Calu3 (cell line): ENCODE measurements around the gene TRIO. TPM values are rescaled to one million over a fixed set of nuclear protein-coding genes. Genes with fewer than 3 reads are reported as not detected.

Experiments used
- BruUV-seq: library from RNA; stranded (reverse); fragments of 400-500 nt; replicated peaks from 2 replicates; lab custom pipeline; 2021; lab: Mats Ljungman, UMichigan
- CTCF ChIA-PET: fragments of 300-600 bp; sonication (Branson Sonifier 250); formaldehyde crosslinking; loops from one replicate; lab custom pipeline; 2022; ENCODE audit warnings: antibody characterized with exemption; lab: Charles Lee
- DNase-seq: peaks from one replicate; pipeline ENCODE4 v3.0.0; 2022
- H3K27ac Mint-ChIP-seq: one replicate; pipeline ENCODE4 v1.8.0; 2022; ENCODE audit warnings: mixed read lengths; ENCODE audit not compliant: unreplicated experiment
- H3K27me3 Mint-ChIP-seq: one replicate; pipeline ENCODE4 v1.8.0; 2022; ENCODE audit warnings: mixed read lengths; ENCODE audit not compliant: unreplicated experiment
- H3K36me3 Mint-ChIP-seq: one replicate; pipeline ENCODE4 v1.8.0; 2022; ENCODE audit warnings: mild to moderate bottlenecking, moderate library complexity, mixed read lengths; ENCODE audit not compliant: insufficient read depth, unreplicated experiment
- H3K4me1 Mint-ChIP-seq: one replicate; pipeline ENCODE4 v1.8.0; 2022; ENCODE audit warnings: mild to moderate bottlenecking, low read depth, mixed read lengths; ENCODE audit not compliant: unreplicated experiment
- H3K4me3 Mint-ChIP-seq: one replicate; pipeline ENCODE4 v1.8.0; 2022; ENCODE audit warnings: mild to moderate bottlenecking, low read depth, moderate library complexity, mixed read lengths; ENCODE audit not compliant: unreplicated experiment
- H3K9me3 Mint-ChIP-seq: one replicate; pipeline ENCODE4 v1.8.0; 2022; ENCODE audit warnings: low read depth, mixed read lengths; ENCODE audit not compliant: unreplicated experiment
- intact Hi-C: fragments of 100-400 bp; cut with micrococcal nuclease; formaldehyde crosslinking; loops from one replicate; pipeline ENCODE4 v1.10.0; 2022; ENCODE audit not compliant: unreplicated experiment
- total RNA-seq: library from RNA; stranded (reverse); gene quantifications from 2 replicates; pipeline ENCODE4 v1.2.3, GENCODE V29; 2022
- TF ChIP-seq, protein P1 (sequence below): fragments of 200-600 bp; IDR thresholded peaks from one replicate; pipeline ENCODE4 v1.8.0; 2022; ENCODE audit warnings: antibody characterized with exemption; ENCODE audit not compliant: unreplicated experiment

TRIO gene
- total RNA-seq, 1 experiment from 2014 or later: 183 TPM

DNA sequence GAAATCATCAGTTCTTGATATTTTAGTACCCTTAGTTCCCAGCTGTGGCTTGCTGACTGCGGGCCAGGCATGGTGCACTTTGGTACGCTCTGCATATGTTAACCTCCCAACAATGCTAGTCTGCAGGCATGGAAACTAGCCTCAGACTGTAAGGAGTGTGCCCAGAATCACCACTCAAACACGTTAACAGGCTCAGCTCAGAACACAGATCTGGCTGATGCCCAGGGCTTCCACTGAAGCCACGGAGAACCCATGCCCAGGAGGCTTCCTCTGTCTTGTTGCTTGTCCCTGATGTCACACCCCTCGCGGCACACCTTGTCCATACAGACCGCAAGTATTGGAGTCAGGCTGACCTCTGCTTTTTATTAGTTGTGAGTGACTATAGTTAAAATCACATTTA, 251.2 kb downstream of the TRIO start:
- CTCF ChIA-PET: no interaction called here
- H3K27me3 Mint-ChIP-seq: no peaks in the 10 kb centered on the region
- TF ChIP-seq, protein P1, sequence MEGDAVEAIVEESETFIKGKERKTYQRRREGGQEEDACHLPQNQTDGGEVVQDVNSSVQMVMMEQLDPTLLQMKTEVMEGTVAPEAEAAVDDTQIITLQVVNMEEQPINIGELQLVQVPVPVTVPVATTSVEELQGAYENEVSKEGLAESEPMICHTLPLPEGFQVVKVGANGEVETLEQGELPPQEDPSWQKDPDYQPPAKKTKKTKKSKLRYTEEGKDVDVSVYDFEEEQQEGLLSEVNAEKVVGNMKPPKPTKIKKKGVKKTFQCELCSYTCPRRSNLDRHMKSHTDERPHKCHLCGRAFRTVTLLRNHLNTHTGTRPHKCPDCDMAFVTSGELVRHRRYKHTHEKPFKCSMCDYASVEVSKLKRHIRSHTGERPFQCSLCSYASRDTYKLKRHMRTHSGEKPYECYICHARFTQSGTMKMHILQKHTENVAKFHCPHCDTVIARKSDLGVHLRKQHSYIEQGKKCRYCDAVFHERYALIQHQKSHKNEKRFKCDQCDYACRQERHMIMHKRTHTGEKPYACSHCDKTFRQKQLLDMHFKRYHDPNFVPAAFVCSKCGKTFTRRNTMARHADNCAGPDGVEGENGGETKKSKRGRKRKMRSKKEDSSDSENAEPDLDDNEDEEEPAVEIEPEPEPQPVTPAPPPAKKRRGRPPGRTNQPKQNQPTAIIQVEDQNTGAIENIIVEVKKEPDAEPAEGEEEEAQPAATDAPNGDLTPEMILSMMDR: no peak
- no peaks in the 10 kb centered on the region for H3K9me3 Mint-ChIP-seq
- DNase-seq: no peak
- BruUV-seq: no TSS peak
- no peak overlapping the region for H3K27ac Mint-ChIP-seq
- H3K36me3 Mint-ChIP-seq: peaks cover 55% of the 10 kb centered on the region
- intact Hi-C loops: no loop called here
- H3K4me1 Mint-ChIP-seq: no peaks in the 10 kb centered on the region
- no peak overlapping the region for H3K4me3 Mint-ChIP-seq

DNA sequence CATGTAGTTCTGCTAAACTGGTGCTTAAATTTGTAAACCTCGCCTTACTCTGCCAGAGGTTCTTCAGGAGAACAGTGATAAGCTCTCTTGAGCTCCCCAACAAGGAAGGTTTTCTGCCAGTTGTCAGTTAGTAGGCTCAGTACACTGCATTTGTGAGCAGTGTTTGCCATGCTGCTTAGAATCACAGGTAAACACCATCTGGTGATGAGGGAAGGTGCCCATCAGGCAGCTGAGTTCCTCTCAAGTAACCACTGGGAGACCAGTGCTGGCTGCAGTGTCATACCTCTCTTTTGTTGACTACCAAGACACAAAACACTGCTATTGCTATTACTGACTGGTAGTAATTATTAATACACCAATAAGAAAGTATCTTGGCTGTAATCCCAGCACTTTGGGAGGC, 252.3 kb downstream of the TRIO start:
- H3K9me3 Mint-ChIP-seq: no peaks in the 10 kb centered on the region
- intact Hi-C loops: no loop called here

DNA sequence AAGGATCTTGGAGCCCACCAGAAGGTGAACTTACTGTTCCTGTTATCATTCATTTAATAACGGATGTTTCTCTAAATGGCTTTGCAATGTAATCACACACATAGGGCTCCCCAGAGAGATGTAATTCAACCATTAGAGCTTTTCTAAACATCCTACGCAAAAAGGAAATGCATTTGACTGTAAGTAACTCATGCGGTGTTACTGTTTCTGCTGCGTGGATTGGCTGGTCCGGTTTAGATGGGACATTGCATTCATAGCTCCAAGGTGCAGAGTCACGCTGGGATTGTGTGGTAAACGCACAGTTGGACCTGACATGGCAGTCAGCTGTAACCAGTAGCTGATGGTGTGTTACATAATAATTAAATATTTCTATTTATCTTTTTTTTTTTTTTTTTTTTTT, 252.9 kb downstream of the TRIO start:
- Mint-ChIP-seq H3K27me3 (no peaks in the 10 kb centered on the region), H3K36me3 (peaks cover 64% of the 10 kb centered on the region), H3K4me1 (no peaks in the 10 kb centered on the region), H3K9me3 (no peaks in the 10 kb centered on the region), H3K27ac (no peak overlapping the region), H3K4me3 (no peak overlapping the region)
- no peak for DNase-seq
- BruUV-seq: no TSS peak
- TF ChIP-seq, protein P1: no peak
- intact Hi-C loops: no loop called here
- CTCF ChIA-PET: interaction anchor here (0.6 kb wide), 1 partner anchor 439 kb away, joined by 4 read pairs; no protein-coding TSS in a partner anchor

More for the DNA sequence above, 252.3 kb downstream of the TRIO start:
- TF ChIP-seq, protein P1: no peak
- Mint-ChIP-seq H3K27ac (no peak overlapping the region), H3K36me3 (peaks cover 61% of the 10 kb centered on the region), H3K27me3 (no peaks in the 10 kb centered on the region), H3K4me3 (no peak overlapping the region), H3K4me1 (no peaks in the 10 kb centered on the region)
- DNase-seq: no peak
- CTCF ChIA-PET: no interaction called here
- BruUV-seq: no TSS peak

DNA sequence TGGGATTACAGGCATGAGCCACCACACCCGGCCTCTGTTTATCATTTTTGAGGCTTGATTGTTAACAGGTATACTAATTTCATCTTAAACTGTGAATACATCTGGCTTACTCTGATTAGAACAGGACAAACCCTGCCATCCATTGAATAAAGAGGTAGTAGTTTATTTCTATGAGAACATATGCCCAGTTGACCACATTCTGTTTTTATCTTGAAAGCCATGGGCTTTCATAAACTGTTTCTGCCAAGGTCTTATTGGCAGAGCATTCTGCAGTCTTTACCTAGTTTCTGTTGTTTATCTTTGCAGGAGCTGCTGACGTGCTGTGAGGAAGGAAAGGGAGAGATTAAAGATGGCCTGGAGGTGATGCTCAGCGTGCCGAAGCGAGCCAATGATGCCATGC, 253.6 kb downstream of the TRIO start:
- peaks cover 63% of the 10 kb centered on the region for H3K36me3 Mint-ChIP-seq

More for the DNA sequence above, 253.6 kb downstream of the TRIO start:
- Mint-ChIP-seq H3K4me3 (no peak overlapping the region), H3K9me3 (no peaks in the 10 kb centered on the region), H3K27me3 (no peaks in the 10 kb centered on the region), H3K4me1 (no peaks in the 10 kb centered on the region), H3K27ac (no peak overlapping the region)
- TF ChIP-seq, protein P1: no peak
- intact Hi-C loops: no loop called here
- DNase-seq: no peak
- no TSS peak for BruUV-seq
- CTCF ChIA-PET: interaction anchor here (0.6 kb wide), 1 partner anchor 440 kb away, joined by 4 read pairs; no protein-coding TSS in a partner anchor
